Osteoblast (primary cell): ENCODE results near the gene NUMB. TPM values are rescaled to one million over a fixed set of nuclear protein-coding genes. Genes with fewer than 3 reads are reported as not detected.

ENCODE experiments used
- DNase-seq: peaks from one replicate; pipeline ENCODE4 v3.0.0; 2011; ENCODE audit warnings: low spot score, mixed read lengths; ENCODE audit not compliant: insufficient read length; ENCODE audit errors: missing footprints
- H2AFZ ChIP-seq: 2 replicates; pipeline ENCODE4 v1.6.0; 2011; ENCODE audit warnings: mild to moderate bottlenecking, low read length
- H3K27ac ChIP-seq: 2 replicates; pipeline ENCODE4 v1.5.1; 2011; ENCODE audit warnings: mild to moderate bottlenecking, low read depth, low read length, moderate library complexity
- H3K27me3 ChIP-seq: 2 replicates; pipeline ENCODE4 v1.6.0; 2012; ENCODE audit warnings: mild to moderate bottlenecking, control low read depth, inconsistent platforms, low read length, moderate library complexity; ENCODE audit not compliant: insufficient read depth
- H3K36me3 ChIP-seq: 2 replicates; pipeline ENCODE4 v1.5.1; 2011; ENCODE audit warnings: mild to moderate bottlenecking, low read length, control low read depth, moderate library complexity; ENCODE audit not compliant: insufficient read depth
- H3K4me1 ChIP-seq: 2 replicates; pipeline ENCODE4 v1.5.1; 2011; ENCODE audit warnings: mild to moderate bottlenecking, low read length, control low read depth, moderate library complexity; ENCODE audit not compliant: insufficient read depth
- H3K4me2 ChIP-seq: 2 replicates; pipeline ENCODE4 v1.6.0; 2011; ENCODE audit warnings: mild to moderate bottlenecking, low read length; ENCODE audit not compliant: insufficient read depth
- H3K4me3 ChIP-seq: fragments of 200-600 bp; sonication (generic); 3 replicates; pipeline ENCODE4 v1.5.1; 2012; ENCODE audit warnings: mild to moderate bottlenecking, low read length, inconsistent platforms; ENCODE audit not compliant: insufficient read depth
- H3K79me2 ChIP-seq: 2 replicates; pipeline ENCODE4 v1.6.0; 2012; ENCODE audit warnings: mild to moderate bottlenecking, low read length, control low read depth, inconsistent platforms; ENCODE audit not compliant: insufficient read depth
- H3K9me3 ChIP-seq: 2 replicates; pipeline ENCODE4 v1.5.1; 2011; ENCODE audit warnings: low read depth, low read length, control low read depth
- H4K20me1 ChIP-seq: 2 replicates; pipeline ENCODE4 v1.6.0; 2012; ENCODE audit warnings: mild to moderate bottlenecking, low read length, control low read depth; ENCODE audit not compliant: insufficient read depth
- small RNA-seq: library from RNA; depleted of rRNA; stranded (forward); fragments of <200 nt; gene quantifications from one replicate; pipeline ENCODE3, GENCODE V24; 2012
- total RNA-seq: library from RNA; depleted of rRNA; stranded (reverse); fragments of >200 nt; gene quantifications from 2 replicates; pipeline ENCODE4 v1.2.3, GENCODE V29; 2012
- TF ChIP-seq, protein P1 (sequence below): IDR thresholded peaks from 2 replicates; pipeline ENCODE4 v1.5.1; 2011; ENCODE audit warnings: mild to moderate bottlenecking, low read depth, low read length, moderate library complexity; ENCODE audit errors: extremely low read depth

Gene NUMB
- total RNA-seq, 1 donor = 52.5 TPM

- peaks cover 11% of the 10 kb centered on the region for H3K27me3 ChIP-seq
- H2AFZ ChIP-seq = no peak overlapping the region
- H3K4me1 ChIP-seq = peaks cover 12% of the 10 kb centered on the region
- peaks cover 2% of the 10 kb centered on the region for H3K36me3 ChIP-seq
- no peaks in the 10 kb centered on the region for H3K79me2 ChIP-seq
- no peak overlapping the region for H3K27ac ChIP-seq
- no peaks in the 10 kb centered on the region for H3K9me3 ChIP-seq
- peak overlapping the region; percentile 12 for H3K4me3 ChIP-seq
- DNase-seq = peak; percentile 90
- TF ChIP-seq, protein P1, sequence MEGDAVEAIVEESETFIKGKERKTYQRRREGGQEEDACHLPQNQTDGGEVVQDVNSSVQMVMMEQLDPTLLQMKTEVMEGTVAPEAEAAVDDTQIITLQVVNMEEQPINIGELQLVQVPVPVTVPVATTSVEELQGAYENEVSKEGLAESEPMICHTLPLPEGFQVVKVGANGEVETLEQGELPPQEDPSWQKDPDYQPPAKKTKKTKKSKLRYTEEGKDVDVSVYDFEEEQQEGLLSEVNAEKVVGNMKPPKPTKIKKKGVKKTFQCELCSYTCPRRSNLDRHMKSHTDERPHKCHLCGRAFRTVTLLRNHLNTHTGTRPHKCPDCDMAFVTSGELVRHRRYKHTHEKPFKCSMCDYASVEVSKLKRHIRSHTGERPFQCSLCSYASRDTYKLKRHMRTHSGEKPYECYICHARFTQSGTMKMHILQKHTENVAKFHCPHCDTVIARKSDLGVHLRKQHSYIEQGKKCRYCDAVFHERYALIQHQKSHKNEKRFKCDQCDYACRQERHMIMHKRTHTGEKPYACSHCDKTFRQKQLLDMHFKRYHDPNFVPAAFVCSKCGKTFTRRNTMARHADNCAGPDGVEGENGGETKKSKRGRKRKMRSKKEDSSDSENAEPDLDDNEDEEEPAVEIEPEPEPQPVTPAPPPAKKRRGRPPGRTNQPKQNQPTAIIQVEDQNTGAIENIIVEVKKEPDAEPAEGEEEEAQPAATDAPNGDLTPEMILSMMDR = no peak
- peak overlapping the region; percentile 37 for H3K4me2 ChIP-seq
- H4K20me1 ChIP-seq = peaks cover 3% of the 10 kb centered on the region
Measured at GRCh38 chr14:73227812-73228781, 230.2 kb downstream of the NUMB start.

- TF ChIP-seq, protein P1 = no peak
Measured at GRCh38 chr14:73225496-73225895, 232.8 kb downstream of the NUMB start.

More at GRCh38 chr14:73225496-73225895, 232.8 kb downstream of the NUMB start:
- H3K27ac ChIP-seq = no peak overlapping the region
- H3K79me2 ChIP-seq = no peaks in the 10 kb centered on the region
- H3K36me3 ChIP-seq = peaks cover 6% of the 10 kb centered on the region
- no peak for DNase-seq
- no peaks in the 10 kb centered on the region for H3K27me3 ChIP-seq
- H4K20me1 ChIP-seq = no peaks in the 10 kb centered on the region
- no peaks in the 10 kb centered on the region for H3K9me3 ChIP-seq
- no peak overlapping the region for H2AFZ ChIP-seq
- peaks cover 16% of the 10 kb centered on the region for H3K4me1 ChIP-seq
- H3K4me3 ChIP-seq = no peak overlapping the region
- H3K4me2 ChIP-seq = no peak overlapping the region

Small RNA genes lying within 50 kb of the gene (small RNA-seq; reads per million reads assigned to genes)
- not detected for gene RNU6-419P

Other genes with a start within 250 kb of the NUMB start
- gene PAPLN, start 221.0 kb downstream of the NUMB start, total RNA-seq = 5.3 and 5.8 TPM in 2 replicates
- 19.2 and 21.7 TPM in 2 replicates for gene RIOX1, start 32.4 kb upstream of the NUMB start, total RNA-seq
- 1.4 and 58.0 TPM in 2 replicates for gene ACOT1, start 78.6 kb upstream of the NUMB start, total RNA-seq
- under 0.01 and 0.29 TPM in 2 replicates for gene HEATR4, start 100.4 kb upstream of the NUMB start, total RNA-seq
- 57.5 and 58.3 TPM in 2 replicates for gene ACOT2, start 110.7 kb upstream of the NUMB start, total RNA-seq
- gene ACOT4, start 133.3 kb upstream of the NUMB start, total RNA-seq = 1.8 and 2.5 TPM in 2 replicates
- not detected in 2 replicates for gene ACOT6, start 154.0 kb upstream of the NUMB start, total RNA-seq
- 8.5 and 9.0 TPM in 2 replicates for gene DNAL1, start 186.4 kb upstream of the NUMB start, total RNA-seq